Natural killer cell (primary cell): ENCODE measurements around the gene MIPEP. TPM values are rescaled to one million over a fixed set of nuclear protein-coding genes. Genes with fewer than 3 reads are reported as not detected.

Experiments
- ATAC-seq, 3 donors: fragments of 150-1000 bp in 2 of 3; fragments of 200-7000 bp in 1 of 3; cut with Tn5 transposase; 1 replicate in 1 of 3; 2 replicates in 2 of 3; pipeline ENCODE4 v1.10.0; 2021; ENCODE audit warnings: mild to moderate bottlenecking in 2 of 3, moderate library complexity in 2 of 3
- DNase-seq, 2 donors: peaks; one replicate each; pipeline versions ENCODE4 v3.0.0 to v3.0.0-alpha.2; 2013 to 2021; ENCODE audit warnings: mixed read lengths in 1 of 2
- H3K27ac ChIP-seq: one replicate; pipeline ENCODE4 v1.5.1; 2013; ENCODE audit warnings: mild to moderate bottlenecking, low read length
- H3K27me3 ChIP-seq: one replicate; pipeline ENCODE4 v1.6.1; 2013; ENCODE audit warnings: low read length; ENCODE audit not compliant: control insufficient read depth, insufficient read depth
- H3K36me3 ChIP-seq: one replicate; pipeline ENCODE4 v1.6.1; 2013; ENCODE audit warnings: low read length; ENCODE audit not compliant: control insufficient read depth, insufficient read depth
- H3K4me1 ChIP-seq: one replicate; pipeline ENCODE4 v1.6.1; 2013; ENCODE audit warnings: low read length; ENCODE audit not compliant: control insufficient read depth, insufficient read depth
- H3K4me3 ChIP-seq: one replicate; pipeline ENCODE4 v1.5.1; 2013; ENCODE audit warnings: low read length
- H3K9me3 ChIP-seq: one replicate; pipeline ENCODE4 v1.6.1; 2013; ENCODE audit warnings: low read length; ENCODE audit not compliant: control insufficient read depth, insufficient read depth
- H3K27ac Mint-ChIP-seq, 2 donors: one replicate each; pipeline ENCODE4 v1.8.0; 2022; ENCODE audit warnings: mild to moderate bottlenecking in 2 of 2, mixed read lengths in 2 of 2, moderate library complexity in 1 of 2
- H3K27me3 Mint-ChIP-seq, 2 donors: one replicate each; pipeline ENCODE4 v1.8.0; 2022; ENCODE audit warnings: low read depth in 2 of 2, mixed read lengths in 2 of 2
- H3K36me3 Mint-ChIP-seq: one replicate; pipeline ENCODE4 v1.8.0; 2022; ENCODE audit warnings: mixed read lengths
- H3K4me1 Mint-ChIP-seq, 2 donors: one replicate each; pipeline ENCODE4 v1.8.0; 2022; ENCODE audit warnings: mixed read lengths in 2 of 2
- H3K4me3 Mint-ChIP-seq: one replicate; pipeline ENCODE4 v1.8.0; 2022; ENCODE audit warnings: mild to moderate bottlenecking, moderate library complexity, mixed read lengths
- H3K9me3 Mint-ChIP-seq, 2 donors: one replicate each; pipeline ENCODE4 v1.8.0; 2022; ENCODE audit warnings: mixed read lengths in 2 of 2
- WGBS: methylation state at CpG from one replicate; pipeline ENCODE4 v1.1.7; 2013; ENCODE audit warnings: missing lambda C conversion rate; ENCODE audit not compliant: insufficient coverage; 5-methylcytosine and 5-hydroxymethylcytosine counted together
- intact Hi-C: fragments of 100-400 bp; cut with micrococcal nuclease; formaldehyde crosslinking; loops from one replicate; pipeline ENCODE4 v1.14.2; 2022
- total RNA-seq, 4 donors: library from RNA; stranded (reverse); fragments of 120-200 nt in 1 of 4; gene quantifications; one replicate each; pipeline versions ENCODE4 v1.2.3 to v1.2.4, GENCODE V29; 2013 to 2022
- TF ChIP-seq, protein P1 (sequence below): fragments of 200-600 bp; IDR thresholded peaks from one replicate; pipeline ENCODE4 v1.8.0; 2022; ENCODE audit warnings: antibody characterized with exemption

The MIPEP gene
- total RNA-seq, 3 donors from 2014 or later (not counting 1 experiment from before 2014, with no cell fraction given): 9.7 to 10.1 (median 9.7) TPM

- H3K9me3 ChIP-seq: no peaks in the 10 kb centered on the region
- TF ChIP-seq, protein P1, sequence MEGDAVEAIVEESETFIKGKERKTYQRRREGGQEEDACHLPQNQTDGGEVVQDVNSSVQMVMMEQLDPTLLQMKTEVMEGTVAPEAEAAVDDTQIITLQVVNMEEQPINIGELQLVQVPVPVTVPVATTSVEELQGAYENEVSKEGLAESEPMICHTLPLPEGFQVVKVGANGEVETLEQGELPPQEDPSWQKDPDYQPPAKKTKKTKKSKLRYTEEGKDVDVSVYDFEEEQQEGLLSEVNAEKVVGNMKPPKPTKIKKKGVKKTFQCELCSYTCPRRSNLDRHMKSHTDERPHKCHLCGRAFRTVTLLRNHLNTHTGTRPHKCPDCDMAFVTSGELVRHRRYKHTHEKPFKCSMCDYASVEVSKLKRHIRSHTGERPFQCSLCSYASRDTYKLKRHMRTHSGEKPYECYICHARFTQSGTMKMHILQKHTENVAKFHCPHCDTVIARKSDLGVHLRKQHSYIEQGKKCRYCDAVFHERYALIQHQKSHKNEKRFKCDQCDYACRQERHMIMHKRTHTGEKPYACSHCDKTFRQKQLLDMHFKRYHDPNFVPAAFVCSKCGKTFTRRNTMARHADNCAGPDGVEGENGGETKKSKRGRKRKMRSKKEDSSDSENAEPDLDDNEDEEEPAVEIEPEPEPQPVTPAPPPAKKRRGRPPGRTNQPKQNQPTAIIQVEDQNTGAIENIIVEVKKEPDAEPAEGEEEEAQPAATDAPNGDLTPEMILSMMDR: no peak
- H3K27me3 ChIP-seq: no peaks in the 10 kb centered on the region
- no peak overlapping the region for H3K27ac Mint-ChIP-seq
- no peaks in the 10 kb centered on the region for H3K9me3 Mint-ChIP-seq
- H3K36me3 ChIP-seq: peaks cover 6% of the 10 kb centered on the region
- no peak overlapping the region for H3K27ac ChIP-seq
- intact Hi-C loops: no loop called here
- ATAC-seq (no peak), DNase-seq (no peak)
- 100% methylated on average over 4 of the region's 4 CpGs for WGBS
- H3K4me1 ChIP-seq: no peaks in the 10 kb centered on the region
- peaks cover 7% of the 10 kb centered on the region for H3K36me3 Mint-ChIP-seq
- H3K27me3 Mint-ChIP-seq: no peaks in the 10 kb centered on the region
- H3K4me1 Mint-ChIP-seq: no peaks in the 10 kb centered on the region
- H3K4me3 Mint-ChIP-seq: no peak overlapping the region
- no peak overlapping the region for H3K4me3 ChIP-seq
Measured at GRCh38 chr13:23877286-23877685, 11.9 kb downstream of the MIPEP start.

GRCh38 chr13:23876265-23876664 lies 12.9 kb downstream of the MIPEP start:
- Mint-ChIP-seq H3K4me1 (no peaks in the 10 kb centered on the region), H3K27ac (no peak overlapping the region), H3K4me3 (no peak overlapping the region), H3K36me3 (peaks cover 7% of the 10 kb centered on the region), H3K9me3 (no peaks in the 10 kb centered on the region), H3K27me3 (no peaks in the 10 kb centered on the region)
- no peak overlapping the region for H3K4me3 ChIP-seq
- H3K4me1 ChIP-seq: no peaks in the 10 kb centered on the region
- no peaks in the 10 kb centered on the region for H3K27me3 ChIP-seq
- intact Hi-C loops: no loop called here
- DNase-seq (no peak), ATAC-seq (peak in 1 of 3 donors; percentile 46)
- H3K36me3 ChIP-seq: peaks cover 6% of the 10 kb centered on the region
- H3K9me3 ChIP-seq: no peaks in the 10 kb centered on the region
- WGBS: 94% methylated on average over 2 of the region's 2 CpGs
- TF ChIP-seq, protein P1: no peak
- H3K27ac ChIP-seq: no peak overlapping the region

- WGBS: 100% methylated on average over 1 of the region's 2 CpGs
- Mint-ChIP-seq H3K36me3 (peaks cover 7% of the 10 kb centered on the region), H3K27me3 (no peaks in the 10 kb centered on the region), H3K9me3 (no peaks in the 10 kb centered on the region), H3K4me1 (no peaks in the 10 kb centered on the region), H3K27ac (no peak overlapping the region), H3K4me3 (no peak overlapping the region)
- TF ChIP-seq, protein P1: peak; percentile 81
- no peaks in the 10 kb centered on the region for H3K27me3 ChIP-seq
- H3K27ac ChIP-seq: no peak overlapping the region
- no peaks in the 10 kb centered on the region for H3K4me1 ChIP-seq
- H3K9me3 ChIP-seq: no peaks in the 10 kb centered on the region
- intact Hi-C loops: loop anchor here (1.0 kb wide), 1 partner anchor 405 kb away; no protein-coding TSS in a partner anchor
- ATAC-seq: peak in 1 of 3 donors; percentile 30
- DNase-seq: peak in 1 of 2 donors; percentile 39
- peaks cover 3% of the 10 kb centered on the region for H3K36me3 ChIP-seq
- H3K4me3 ChIP-seq: no peak overlapping the region
Measured at GRCh38 chr13:23871616-23872220, 17.5 kb downstream of the MIPEP start.
